ENCODE measurements around the gene SERPINA9. TPM values are rescaled to one million over a fixed set of nuclear protein-coding genes. Genes with fewer than 3 reads are reported as not detected.

The SERPINA9 gene
- total RNA-seq, 1 donor from 2014 or later, result not detected

DNA sequence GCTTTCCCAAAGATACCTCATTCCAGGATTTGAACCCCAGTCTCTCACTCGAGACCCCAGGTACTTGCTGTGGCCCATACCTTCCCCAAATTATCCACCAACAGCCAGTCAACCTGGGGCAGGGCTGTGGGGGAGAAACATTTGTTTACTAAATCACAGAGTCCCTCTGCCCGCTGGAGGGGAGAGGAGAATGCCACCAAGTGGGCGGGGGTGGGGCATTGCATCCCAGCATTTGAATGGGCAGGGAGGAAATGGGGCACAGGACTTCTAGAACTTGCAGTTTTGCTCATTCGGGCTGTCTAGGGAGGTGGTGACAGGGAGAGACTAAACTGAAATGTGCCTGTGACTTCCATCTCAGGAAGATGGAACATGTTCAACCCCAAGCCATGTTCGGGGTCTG is 10.9 kb upstream of the SERPINA9 start:
- Mint-ChIP-seq H3K4me3 (ENCODE audit: unreplicated experiment) (no peak overlapping the region), H3K4me1 (ENCODE audit: unreplicated experiment) (no peaks in the 10 kb centered on the region), H3K27me3 (ENCODE audit: unreplicated experiment) (peaks cover 4% of the 10 kb centered on the region), H3K36me3 (ENCODE audit: low read depth, unreplicated experiment) (no peaks in the 10 kb centered on the region), H3K27ac (ENCODE audit: unreplicated experiment) (no peak overlapping the region), H3K9me3 (ENCODE audit: unreplicated experiment) (no peaks in the 10 kb centered on the region)
- TF ChIP-seq CTCF (IDR thresholded peaks at IDR 0.05; ENCODE audit: unreplicated experiment), result no peak
- DNase-seq (ENCODE audit: low spot score), result no peak

- H3K4me3 Mint-ChIP-seq (ENCODE audit: unreplicated experiment), result peak overlapping the region; percentile 31
- peaks cover 4% of the 10 kb centered on the region for H3K27me3 Mint-ChIP-seq (ENCODE audit: unreplicated experiment)
- H3K27ac Mint-ChIP-seq (ENCODE audit: unreplicated experiment), result no peak overlapping the region
- no peaks in the 10 kb centered on the region for H3K36me3 Mint-ChIP-seq (ENCODE audit: low read depth, unreplicated experiment)
- H3K9me3 Mint-ChIP-seq (ENCODE audit: unreplicated experiment), result no peaks in the 10 kb centered on the region
- peak; percentile 98 for TF ChIP-seq CTCF (IDR thresholded peaks at IDR 0.05; ENCODE audit: unreplicated experiment)
- H3K4me1 Mint-ChIP-seq (ENCODE audit: unreplicated experiment), result no peaks in the 10 kb centered on the region
- peak; percentile 84 for DNase-seq (ENCODE audit: low spot score)
Measured at GRCh38 chr14:94485944-94486841, 10.2 kb upstream of the SERPINA9 start.

- Mint-ChIP-seq H3K4me1 (ENCODE audit: unreplicated experiment) (no peaks in the 10 kb centered on the region), H3K27me3 (ENCODE audit: unreplicated experiment) (peaks cover 4% of the 10 kb centered on the region), H3K36me3 (ENCODE audit: low read depth, unreplicated experiment) (no peaks in the 10 kb centered on the region), H3K9me3 (ENCODE audit: unreplicated experiment) (peaks cover under 1% of the 10 kb centered on the region), H3K27ac (ENCODE audit: unreplicated experiment) (no peak overlapping the region), H3K4me3 (ENCODE audit: unreplicated experiment) (no peak overlapping the region)
- no peak for DNase-seq (ENCODE audit: low spot score)
- TF ChIP-seq CTCF (IDR thresholded peaks at IDR 0.05; ENCODE audit: unreplicated experiment), result no peak
Measured at GRCh38 chr14:94484481-94484880, 8.5 kb upstream of the SERPINA9 start.

DNA sequence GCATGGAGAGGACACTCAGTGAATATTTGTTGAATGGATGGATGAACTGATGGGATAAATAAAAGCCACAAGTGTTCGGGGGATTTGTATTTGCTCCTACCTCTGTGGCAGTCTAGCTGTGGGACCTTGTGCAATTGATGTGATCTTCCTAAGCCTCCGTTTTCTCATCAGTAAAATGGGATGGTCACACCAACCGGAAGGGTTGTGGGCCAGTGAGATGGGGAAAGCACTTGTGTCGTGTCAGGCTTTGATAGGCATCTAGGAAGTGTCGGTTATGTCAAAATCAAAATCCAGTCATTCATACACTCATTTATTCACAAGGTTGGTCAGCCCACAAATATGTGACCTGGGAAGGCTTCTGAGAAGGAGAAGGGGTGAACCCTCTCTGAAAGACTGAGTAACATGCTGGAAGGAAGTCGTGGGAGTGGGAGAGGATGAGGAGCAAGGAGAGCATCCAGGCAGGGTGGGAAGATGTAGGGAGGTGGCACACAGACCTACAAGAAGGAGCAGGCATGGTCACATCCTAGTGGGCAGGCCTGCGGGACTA is 7.8 kb upstream of the SERPINA9 start:
- Mint-ChIP-seq H3K4me1 (ENCODE audit: unreplicated experiment) (no peaks in the 10 kb centered on the region), H3K36me3 (ENCODE audit: low read depth, unreplicated experiment) (no peaks in the 10 kb centered on the region)

More for the DNA sequence above, 7.8 kb upstream of the SERPINA9 start:
- no peak for DNase-seq (ENCODE audit: low spot score)
- Mint-ChIP-seq H3K27ac (ENCODE audit: unreplicated experiment) (no peak overlapping the region), H3K9me3 (ENCODE audit: unreplicated experiment) (peaks cover 7% of the 10 kb centered on the region), H3K27me3 (ENCODE audit: unreplicated experiment) (peaks cover 4% of the 10 kb centered on the region), H3K4me3 (ENCODE audit: unreplicated experiment) (no peak overlapping the region)
- TF ChIP-seq CTCF (IDR thresholded peaks at IDR 0.05; ENCODE audit: unreplicated experiment), result no peak

All from endothelial cell (in vitro differentiated cells).